GM10266 (cell line): ENCODE results near the gene TOMM40L.

Experiments used
- DNase-seq: peaks from one replicate; pipeline ENCODE4 v3.0.0; 2012; ENCODE audit errors: extremely low spot score
- TF ChIP-seq, protein P1 (sequence below): IDR thresholded peaks from 2 replicates; pipeline ENCODE4 v1.5.1; 2012; ENCODE audit warnings: mild to moderate bottlenecking, low read depth; ENCODE audit not compliant: control insufficient read depth, insufficient read depth; ENCODE audit errors: missing control alignments

TOMM40L gene

GRCh38 chr1:161225178-161225533 lies 704 bp upstream of the TOMM40L start:
- DNase-seq, result no peak
- TF ChIP-seq, protein P1, sequence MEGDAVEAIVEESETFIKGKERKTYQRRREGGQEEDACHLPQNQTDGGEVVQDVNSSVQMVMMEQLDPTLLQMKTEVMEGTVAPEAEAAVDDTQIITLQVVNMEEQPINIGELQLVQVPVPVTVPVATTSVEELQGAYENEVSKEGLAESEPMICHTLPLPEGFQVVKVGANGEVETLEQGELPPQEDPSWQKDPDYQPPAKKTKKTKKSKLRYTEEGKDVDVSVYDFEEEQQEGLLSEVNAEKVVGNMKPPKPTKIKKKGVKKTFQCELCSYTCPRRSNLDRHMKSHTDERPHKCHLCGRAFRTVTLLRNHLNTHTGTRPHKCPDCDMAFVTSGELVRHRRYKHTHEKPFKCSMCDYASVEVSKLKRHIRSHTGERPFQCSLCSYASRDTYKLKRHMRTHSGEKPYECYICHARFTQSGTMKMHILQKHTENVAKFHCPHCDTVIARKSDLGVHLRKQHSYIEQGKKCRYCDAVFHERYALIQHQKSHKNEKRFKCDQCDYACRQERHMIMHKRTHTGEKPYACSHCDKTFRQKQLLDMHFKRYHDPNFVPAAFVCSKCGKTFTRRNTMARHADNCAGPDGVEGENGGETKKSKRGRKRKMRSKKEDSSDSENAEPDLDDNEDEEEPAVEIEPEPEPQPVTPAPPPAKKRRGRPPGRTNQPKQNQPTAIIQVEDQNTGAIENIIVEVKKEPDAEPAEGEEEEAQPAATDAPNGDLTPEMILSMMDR, result no peak

DNA sequence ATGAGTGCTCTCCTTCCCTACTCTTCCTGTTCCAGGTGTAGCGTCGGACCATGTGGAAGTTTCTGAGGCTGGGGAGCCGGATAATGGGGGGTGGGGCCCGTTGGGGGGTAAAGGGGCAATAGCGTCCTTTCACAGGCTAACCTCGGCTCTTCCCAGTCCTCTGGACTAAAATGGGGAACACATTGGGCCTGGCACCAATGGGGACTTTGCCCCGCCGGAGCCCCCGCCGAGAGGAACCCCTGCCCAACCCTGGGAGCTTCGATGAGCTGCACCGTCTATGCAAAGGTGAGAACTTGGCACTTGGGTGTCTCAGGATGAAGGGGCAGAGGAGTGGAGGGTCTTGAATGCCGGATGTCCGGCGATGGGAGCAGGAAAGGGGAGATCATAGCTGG lies 456 bp downstream of the TOMM40L start:
- TF ChIP-seq, protein P1, result no peak
- DNase-seq, result no peak

- TF ChIP-seq, protein P1, result no peak
- DNase-seq, result no peak
These were observed 899 bp downstream of the TOMM40L start for GRCh38 chr1:161226759-161227158.

GRCh38 chr1:161227196-161227871 lies 1.5 kb downstream of the TOMM40L start:
- TF ChIP-seq, protein P1, result peak; percentile 82
- DNase-seq, result peak; percentile 77

- TF ChIP-seq, protein P1, result no peak
- DNase-seq, result no peak
These were observed 2.2 kb downstream of the TOMM40L start for GRCh38 chr1:161228032-161228431.

DNA sequence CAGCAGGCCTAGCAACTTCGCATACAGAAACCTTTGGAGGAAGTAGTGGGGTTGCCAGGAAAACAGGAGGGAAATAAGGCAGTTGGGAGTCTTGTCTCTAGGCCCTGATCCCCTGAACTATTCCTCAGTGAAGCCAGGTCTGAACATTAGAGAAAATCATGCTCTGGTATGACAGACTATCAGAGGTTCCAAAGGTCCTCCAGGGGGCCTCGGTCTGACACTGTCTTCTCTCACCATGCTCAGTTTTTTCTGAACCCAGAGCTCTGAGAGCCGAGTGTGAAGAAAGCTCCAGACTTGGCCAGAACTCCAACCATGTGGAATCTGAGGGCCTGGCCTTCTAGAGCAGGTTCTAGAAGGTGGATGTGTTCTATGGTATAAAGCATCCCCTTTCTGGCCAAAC lies 4.0 kb downstream of the TOMM40L start:
- DNase-seq, result no peak
- TF ChIP-seq, protein P1, result no peak

GRCh38 chr1:161230762-161231161 lies 4.9 kb downstream of the TOMM40L start:
- TF ChIP-seq, protein P1, result no peak
- DNase-seq, result no peak
